ENCODE measurements around the gene GPR39. TPM values are rescaled to one million over a fixed set of nuclear protein-coding genes. Genes with fewer than 3 reads are reported as not detected.

GPR39 gene
- total RNA-seq, 1 experiment from 2014 or later = 8.1 TPM

DNA sequence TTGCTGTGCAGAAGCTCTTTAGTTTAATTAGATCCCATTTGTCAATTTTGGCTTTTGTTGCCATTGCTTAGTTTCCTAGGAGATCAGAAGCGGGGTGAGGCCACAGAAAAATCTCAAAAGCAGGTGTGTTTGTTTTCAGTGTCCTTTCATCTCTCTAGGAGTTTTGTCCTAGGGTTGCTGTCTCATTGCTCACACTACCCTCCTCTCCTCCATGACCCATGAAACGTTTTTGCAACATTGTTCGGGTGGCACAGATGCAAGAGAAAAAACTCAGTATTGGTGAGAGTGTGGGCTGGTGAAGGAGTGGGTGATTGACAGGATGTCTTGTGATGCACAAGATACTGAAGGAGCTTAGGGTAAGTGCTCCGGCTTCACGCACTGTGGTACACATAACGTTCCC lies 149.8 kb downstream of the GPR39 start:
- DNase-seq (ENCODE audit: low read depth) = no peak

DNA sequence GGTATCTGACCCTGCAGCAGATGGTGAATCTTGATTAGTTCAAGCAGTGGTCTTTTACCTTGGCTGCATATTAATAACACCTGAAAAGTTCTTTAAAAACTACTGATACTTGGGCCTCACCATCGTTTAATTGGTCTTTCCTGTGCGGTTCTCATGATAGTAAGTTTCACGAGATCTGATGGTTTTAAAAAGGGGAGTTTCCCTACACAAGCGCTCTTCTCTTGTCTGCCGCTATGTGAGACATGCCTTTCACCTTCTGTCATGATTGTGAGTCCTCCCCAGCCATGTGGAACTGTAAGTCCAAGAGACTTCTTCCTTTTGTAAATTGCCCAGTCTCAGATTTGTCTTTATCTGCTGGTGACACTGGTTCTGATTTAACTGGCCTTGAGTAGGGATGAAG lies 151.1 kb downstream of the GPR39 start:
- no peak for DNase-seq (ENCODE audit: low read depth)

- no peak for DNase-seq (ENCODE audit: low read depth)
These were observed 152.1 kb downstream of the GPR39 start for GRCh38 chr2:132568656-132569055.

GRCh38 chr2:132573444-132574007 lies 156.9 kb downstream of the GPR39 start:
- DNase-seq (ENCODE audit: low read depth) = no peak

DNA sequence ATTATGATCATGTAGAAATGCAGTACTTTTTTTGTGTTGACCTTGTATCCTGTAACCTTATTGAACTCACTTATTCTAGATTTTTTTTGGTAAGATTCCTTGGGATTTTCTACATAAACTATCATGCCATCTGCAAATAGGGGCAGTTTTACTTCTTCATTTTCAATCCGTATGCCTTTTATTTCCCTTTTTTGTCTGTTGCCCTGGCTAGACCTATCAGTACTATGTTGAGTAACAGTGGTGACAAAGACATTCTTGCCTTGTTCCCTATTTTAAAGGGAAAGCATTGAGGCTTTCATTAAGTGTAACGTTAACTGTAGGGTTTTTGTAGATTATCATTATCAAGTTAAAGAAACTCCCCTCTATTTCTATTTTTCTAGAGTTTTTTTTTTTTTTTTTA lies 161.1 kb downstream of the GPR39 start:
- DNase-seq (ENCODE audit: low read depth) = no peak

DNA sequence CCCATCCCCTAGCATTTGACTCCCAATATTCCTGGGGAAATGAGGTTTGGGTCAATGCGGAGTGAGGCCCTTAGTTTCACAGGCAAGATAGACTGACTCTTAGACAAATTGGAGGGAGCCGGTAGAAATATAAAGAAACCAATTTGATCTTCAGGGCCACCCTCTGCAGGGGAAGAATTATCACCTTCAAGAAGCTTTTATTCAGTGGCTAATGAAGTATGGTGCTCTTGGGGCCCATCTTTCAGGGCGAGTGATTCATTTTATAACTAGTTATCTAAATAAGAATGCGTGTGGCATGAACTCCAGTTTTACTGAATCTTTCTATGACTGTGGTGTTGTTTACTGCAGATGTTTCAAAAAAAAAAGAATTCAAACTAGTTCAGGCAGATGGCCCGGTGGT lies 165.0 kb downstream of the GPR39 start:
- DNase-seq (ENCODE audit: low read depth) = no peak

- DNase-seq (ENCODE audit: low read depth) = no peak
These were observed 165.6 kb downstream of the GPR39 start for GRCh38 chr2:132581991-132582738.

GRCh38 chr2:132583666-132584360 lies 167.2 kb downstream of the GPR39 start:
- no peak for DNase-seq (ENCODE audit: low read depth)

GRCh38 chr2:132584976-132585817 lies 168.6 kb downstream of the GPR39 start:
- DNase-seq (ENCODE audit: low read depth) = no peak

GRCh38 chr2:132586101-132586511 lies 169.5 kb downstream of the GPR39 start:
- no peak for DNase-seq (ENCODE audit: low read depth)

DNA sequence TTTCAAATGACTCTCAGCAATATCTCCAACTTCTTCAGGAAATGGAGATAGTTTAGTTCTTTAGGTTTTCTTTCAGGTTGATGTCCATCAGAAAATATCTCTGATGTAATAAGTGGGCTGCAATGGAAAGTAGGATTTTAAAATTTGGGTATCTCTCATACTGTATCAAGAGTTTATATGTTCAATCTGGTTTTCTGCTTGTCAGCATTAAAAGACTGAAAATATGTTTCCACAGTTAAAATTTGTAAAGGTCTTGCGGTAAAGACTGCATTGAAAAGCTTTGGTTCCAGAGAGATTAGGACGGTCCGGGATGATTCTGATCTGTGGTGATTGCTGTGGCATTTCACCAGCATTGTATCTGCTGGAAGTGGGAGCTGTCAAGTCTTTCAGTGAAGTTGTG lies 170.2 kb downstream of the GPR39 start:
- no peak for DNase-seq (ENCODE audit: low read depth)

GRCh38 chr2:132588576-132588975 lies 172.0 kb downstream of the GPR39 start:
- DNase-seq (ENCODE audit: low read depth) = no peak

- DNase-seq (ENCODE audit: low read depth) = no peak
These were observed 172.7 kb downstream of the GPR39 start for GRCh38 chr2:132589111-132589830.

- no peak for DNase-seq (ENCODE audit: low read depth)
These were observed 173.4 kb downstream of the GPR39 start for GRCh38 chr2:132589966-132590365.

DNA sequence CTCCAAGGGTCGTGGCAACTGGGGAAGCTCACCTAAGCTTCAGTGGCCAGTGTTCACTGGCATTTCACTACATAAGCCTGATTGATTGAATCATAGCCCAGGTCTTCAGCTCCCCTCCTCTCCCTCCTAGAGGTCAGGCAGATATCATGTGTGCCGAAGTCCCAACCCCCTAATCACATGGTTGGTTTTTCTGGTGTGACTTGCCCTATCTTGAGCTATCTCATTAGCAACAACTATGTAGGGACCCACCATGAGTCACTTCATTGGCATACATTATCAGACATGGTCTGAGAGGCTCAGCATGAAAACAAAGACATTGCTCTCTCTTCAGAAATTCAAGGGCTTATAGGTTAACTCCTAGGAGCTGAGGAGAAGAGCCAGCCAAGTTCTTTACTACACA lies 176.6 kb downstream of the GPR39 start:
- peak; percentile 60 for DNase-seq (ENCODE audit: low read depth)

DNA sequence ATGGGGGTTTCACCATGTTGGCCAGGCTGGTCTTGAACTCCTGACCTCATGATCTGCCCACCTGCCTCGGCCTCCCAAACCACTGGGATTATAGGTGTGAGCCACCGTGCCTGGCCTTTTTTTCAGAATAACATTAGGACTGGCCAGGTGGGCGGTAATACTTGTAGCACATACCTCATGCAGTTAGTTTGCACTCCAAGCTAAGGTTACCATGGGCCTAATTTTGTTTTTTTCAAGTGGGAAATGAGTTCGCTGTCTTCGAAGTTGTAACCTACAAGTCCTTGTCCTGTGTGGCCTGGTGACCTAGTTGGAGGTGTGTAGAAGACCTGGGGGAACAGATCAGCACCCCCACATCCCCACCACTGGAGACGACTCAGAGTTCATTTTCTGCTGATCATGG lies 178.6 kb downstream of the GPR39 start:
- DNase-seq (ENCODE audit: low read depth) = no peak

- no peak for DNase-seq (ENCODE audit: low read depth)
These were observed 179.1 kb downstream of the GPR39 start for GRCh38 chr2:132595693-132596092.

GRCh38 chr2:132597166-132597565 lies 180.6 kb downstream of the GPR39 start:
- DNase-seq (ENCODE audit: low read depth) = no peak

DNA sequence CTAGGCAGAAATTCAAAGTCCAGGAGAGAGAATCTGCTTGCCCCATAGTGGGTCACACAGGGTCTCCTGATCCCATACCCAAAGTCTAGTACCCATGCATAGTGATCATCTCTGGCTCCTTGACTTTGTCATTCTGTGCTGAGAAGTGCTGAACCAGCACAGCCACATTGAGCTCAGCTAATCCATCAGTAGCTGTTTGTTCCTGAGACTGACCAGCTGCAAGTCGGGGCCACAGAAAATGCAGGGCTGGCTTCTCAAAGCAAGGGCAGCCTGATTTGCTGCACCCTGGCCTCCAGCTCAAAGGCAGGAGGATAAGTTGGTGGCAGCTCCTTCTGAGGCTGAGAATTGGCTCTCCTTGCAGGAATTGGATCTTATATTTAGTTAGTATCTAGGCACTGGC lies 181.2 kb downstream of the GPR39 start:
- no peak for DNase-seq (ENCODE audit: low read depth)

GRCh38 chr2:132598536-132598935 lies 181.9 kb downstream of the GPR39 start:
- DNase-seq (ENCODE audit: low read depth) = no peak

DNA sequence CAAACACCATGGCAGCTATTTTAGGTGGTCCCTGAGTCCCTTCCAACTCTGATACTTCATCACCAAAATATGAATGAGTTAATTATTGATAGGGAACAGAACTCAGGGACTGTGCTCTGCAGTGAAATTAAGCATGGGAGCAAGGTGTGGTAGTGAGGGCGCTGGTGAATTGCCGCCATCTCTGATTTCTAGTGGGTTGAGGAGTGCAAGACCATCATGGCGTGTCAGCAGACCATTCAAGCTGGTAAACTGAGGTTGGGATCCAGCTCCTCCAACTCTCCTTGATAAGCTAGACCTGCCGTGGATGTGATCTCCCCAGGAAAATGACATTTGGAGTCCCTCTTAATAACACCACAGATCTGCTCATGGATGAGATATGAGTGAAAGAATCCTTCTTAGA lies 183.0 kb downstream of the GPR39 start:
- no peak for DNase-seq (ENCODE audit: low read depth)

- no peak for DNase-seq (ENCODE audit: low read depth)
These were observed 188.0 kb downstream of the GPR39 start for GRCh38 chr2:132604561-132604960.

Measured in Daoy (cell line).